Head of caudate nucleus (tissue), 42 donors: ENCODE measurements around the gene PLIN3.

Source experiments
- DNase-seq, 42 donors: peaks; one replicate each; pipeline versions ENCODE4 v3.0.0 to v3.0.0-alpha.2; 2020 to 2021; ENCODE audit warnings: mixed read lengths in 7 of 42
- intact Hi-C: fragments of 100-400 bp; cut with DNase I; formaldehyde crosslinking; loops from one replicate; pipeline ENCODE4 v1.15.0; 2022

The PLIN3 gene, protein sequence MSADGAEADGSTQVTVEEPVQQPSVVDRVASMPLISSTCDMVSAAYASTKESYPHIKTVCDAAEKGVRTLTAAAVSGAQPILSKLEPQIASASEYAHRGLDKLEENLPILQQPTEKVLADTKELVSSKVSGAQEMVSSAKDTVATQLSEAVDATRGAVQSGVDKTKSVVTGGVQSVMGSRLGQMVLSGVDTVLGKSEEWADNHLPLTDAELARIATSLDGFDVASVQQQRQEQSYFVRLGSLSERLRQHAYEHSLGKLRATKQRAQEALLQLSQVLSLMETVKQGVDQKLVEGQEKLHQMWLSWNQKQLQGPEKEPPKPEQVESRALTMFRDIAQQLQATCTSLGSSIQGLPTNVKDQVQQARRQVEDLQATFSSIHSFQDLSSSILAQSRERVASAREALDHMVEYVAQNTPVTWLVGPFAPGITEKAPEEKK

DNA sequence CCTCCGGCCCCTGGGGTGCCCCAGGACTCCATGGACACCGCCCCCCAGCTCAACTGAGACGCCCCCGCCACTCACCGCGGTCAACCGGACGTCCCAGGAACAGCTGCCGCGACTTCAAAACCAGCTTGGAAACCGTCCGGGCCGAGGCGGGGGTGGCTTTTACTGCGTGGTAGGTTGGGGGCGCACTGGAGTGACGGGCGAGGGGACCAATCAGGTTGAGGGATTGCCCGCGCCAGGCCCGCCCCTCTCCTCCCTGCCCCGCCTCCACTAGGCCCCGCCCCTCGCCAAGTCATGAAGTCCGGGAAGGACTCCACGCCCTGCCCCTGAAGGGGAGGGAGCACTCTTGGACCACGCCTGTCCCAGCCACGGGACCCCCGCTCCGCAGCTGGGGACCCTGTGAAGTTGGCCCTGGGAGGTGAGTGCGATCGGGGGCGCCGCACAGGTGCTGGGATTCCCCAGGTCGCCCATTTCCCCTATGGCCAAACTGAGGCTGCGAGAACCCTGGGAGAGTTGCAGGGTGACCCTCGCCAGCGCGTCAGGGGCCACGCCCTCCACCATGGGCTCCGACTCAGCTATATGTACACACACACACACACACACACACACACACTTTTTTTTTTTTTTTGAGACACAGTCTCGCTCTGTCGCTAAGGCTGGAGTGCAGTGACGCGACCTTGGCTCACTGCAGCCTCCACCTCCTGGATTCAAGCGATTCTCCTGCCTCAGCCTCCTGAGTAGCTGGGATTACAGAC lies at the start of gene PLIN3:
Gene PLIN3, minus strand, starts transcription at position 134 of the 752 bp plus-strand sequence. CDS start 6,273 bp downstream, outside the sequence.
- peak; percentile 90 to 98 (median 94) for DNase-seq
- intact Hi-C loops = no loop called here

DNA sequence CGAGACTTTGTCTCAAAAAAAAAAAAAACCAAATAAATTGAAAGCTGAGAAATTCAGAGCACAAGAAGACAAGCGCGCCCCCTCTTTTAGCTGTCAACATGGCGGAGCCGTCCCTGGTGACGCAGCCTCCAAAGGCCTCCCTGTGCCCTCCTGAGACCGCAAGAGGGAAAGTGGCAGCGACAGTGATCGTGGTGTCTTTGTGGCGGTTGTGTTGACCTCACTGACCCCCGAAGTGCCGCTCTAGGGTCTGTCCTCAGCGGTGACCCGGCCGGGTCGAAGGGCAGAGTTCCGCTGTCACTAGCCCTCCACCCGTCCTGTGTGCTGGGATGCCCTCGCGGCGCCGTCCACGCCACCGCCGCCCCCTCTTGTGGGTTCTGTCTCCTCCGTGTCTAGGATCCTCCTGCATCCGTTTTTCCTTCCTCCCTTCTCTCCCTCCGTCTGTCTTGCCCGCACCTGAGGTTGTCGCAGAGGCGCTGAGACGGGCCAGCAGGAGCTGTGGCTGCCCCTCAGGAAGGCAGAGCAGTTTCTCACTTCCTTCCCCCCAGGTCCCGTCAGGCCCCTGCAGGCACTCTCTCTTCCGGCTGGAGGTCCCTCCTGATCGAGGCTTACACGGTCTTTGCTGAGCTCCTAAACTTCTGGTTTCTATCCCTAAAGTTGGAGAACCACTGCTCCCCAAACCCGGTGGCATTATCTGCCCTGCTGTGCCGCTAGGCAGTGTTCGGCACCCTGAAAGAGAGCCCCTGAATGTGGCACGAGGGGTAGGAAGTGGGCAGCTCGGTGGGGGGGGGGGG lies 49.0 kb upstream of the PLIN3 start:
- DNase-seq = peak in 3 of 42 donors; percentile 6 to 27 (median 22)
- intact Hi-C loops = no loop called here

DNA sequence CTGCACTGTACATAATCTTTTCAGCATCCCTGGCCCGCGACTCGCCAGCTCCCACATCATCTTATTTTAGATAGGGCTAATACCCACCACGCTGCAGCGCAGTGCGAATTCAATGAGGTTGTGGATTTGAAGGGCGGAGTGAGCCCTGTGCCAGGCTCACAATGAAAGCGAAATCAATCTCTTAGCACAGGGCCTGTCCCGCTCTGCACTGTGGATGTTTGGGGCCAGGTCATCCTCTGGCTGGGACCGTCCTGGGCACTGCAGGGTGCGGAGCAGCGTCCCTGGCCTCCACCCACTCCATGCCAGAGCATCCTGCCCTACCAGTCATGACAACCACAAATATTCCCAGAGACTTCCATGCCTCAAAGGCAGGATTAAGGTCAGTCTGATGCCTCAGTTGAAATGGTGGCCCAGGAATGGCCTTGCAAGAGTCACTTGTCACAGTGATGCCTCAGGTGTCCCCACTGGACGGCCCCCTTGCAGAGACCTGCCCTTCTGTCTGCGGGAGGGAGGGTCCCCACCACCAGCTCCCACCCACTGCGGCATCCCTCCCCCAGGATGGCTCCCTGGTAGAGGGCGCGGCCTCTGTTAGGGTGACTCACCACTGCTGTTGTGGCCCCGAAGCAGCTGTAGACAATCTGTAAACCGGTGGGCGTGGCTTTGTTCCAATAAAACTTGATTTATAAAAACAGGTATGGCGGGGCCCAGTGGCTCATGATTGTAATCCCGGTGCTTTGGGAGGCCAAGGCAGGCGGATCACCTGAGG lies 47.5 kb upstream of the PLIN3 start:
- intact Hi-C loops = loop anchor here (5.0 kb wide), 2 partner anchors 38 to 98 kb away; no protein-coding TSS in a partner anchor
- DNase-seq = peak in 1 of 42 donors; percentile 24

DNA sequence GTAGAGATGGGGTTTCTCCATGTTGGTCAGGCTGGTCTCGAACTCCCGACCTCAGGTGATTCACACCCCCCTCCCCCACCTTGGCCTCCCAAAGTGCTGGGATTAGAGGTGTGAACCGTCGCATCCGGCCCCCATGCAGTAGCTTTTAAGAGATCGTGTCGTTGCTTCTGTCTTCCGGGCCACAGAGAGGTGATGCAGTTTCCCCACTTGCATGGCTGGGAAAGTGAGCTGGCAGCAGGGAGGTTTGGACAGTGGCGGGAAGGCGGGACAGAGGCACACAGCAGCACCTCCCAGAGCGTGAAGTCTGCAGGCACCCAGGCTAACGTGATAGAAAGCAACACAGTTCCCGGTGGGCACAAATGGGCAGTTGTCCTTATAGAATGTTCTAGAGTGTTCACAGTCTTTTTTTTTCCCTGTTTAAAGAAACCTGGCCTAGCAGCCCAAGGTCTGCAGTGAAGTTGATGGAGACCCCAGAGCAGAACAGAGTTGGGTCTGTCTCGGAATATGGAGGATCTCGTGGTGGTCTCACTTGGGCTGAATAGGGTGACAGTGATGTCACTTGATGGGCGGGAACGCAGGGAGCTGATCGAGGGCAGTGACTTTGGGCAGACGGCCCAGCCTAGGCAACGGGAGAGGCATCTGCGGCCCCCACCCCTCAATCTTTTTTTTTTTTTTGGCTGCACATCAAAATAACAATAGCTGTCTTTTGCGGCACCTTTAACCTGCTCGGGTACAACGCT lies 46.7 kb upstream of the PLIN3 start:
- intact Hi-C loops = loop anchor here (5.0 kb wide), 2 partner anchors 37 to 97 kb away; no protein-coding TSS in a partner anchor
- no peak for DNase-seq

DNA sequence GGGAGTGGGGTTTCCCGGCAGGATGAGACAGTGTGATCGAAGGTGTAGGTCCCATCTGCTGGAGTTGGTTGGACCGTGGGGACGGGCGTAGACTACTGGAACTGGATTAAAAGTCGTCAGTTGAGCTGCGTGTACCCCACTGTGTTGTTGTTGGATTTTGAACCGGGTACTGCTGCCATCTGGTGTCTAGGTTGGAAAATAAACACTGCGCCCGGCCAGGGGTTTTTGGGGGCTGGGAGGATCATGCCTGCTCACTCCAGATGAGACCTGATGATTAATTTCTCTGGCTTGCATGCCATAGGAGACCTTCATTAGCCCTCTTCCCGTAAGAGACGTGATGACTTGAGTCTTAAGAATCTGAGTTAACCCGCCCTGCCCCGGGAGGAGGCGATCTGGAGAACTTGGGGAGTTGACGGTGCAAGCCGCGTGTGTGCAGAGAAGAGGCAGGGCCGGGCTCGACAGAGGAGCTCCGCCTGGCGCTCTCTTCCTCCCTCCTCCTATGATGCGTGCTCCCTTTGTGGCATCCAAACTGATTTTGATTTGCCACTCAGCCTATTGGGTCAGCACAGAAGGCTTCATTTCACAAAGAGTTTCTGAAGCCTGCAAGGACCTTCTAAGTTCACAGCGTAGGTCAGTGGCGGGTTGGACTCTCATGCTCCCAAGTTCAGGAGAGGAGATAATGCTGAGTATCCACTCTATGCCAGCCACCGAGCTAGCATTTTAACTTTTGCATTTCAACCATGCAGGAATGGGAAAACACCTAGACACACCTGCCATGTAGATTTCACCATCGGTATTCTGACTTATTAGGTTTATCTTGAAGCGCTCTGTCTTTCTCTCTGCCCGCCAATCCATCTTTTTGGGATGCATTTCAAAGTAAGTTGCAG lies 44.6 kb upstream of the PLIN3 start:
- DNase-seq = peak; percentile 51 to 90 (median 74)
- intact Hi-C loops = loop anchor here (5.0 kb wide), 2 partner anchors 35 to 95 kb away; no protein-coding TSS in a partner anchor

DNA sequence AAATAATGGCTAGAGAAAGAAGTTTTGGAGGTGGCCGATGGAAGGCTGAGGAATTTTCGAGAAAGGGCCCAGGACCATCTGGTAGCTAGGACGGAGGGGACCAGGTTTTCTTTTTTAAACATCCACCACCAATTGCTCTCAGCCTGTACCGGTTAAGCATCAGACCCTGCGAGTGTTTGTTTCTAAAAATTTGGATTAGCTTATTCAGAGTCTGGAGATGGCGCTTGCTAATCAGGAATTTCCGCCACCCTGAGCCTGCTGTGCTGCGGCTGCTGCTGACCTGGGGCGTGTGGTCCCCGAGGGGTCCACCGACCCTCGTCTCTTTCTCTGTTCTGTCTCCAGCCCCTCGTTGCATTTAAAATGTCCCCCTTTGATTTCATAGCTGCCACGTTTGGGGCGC lies 43.8 kb upstream of the PLIN3 start:
- DNase-seq = peak in 1 of 42 donors; percentile 49
- intact Hi-C loops = loop anchor here (5.0 kb wide), 2 partner anchors 34 to 94 kb away; no protein-coding TSS in a partner anchor

DNA sequence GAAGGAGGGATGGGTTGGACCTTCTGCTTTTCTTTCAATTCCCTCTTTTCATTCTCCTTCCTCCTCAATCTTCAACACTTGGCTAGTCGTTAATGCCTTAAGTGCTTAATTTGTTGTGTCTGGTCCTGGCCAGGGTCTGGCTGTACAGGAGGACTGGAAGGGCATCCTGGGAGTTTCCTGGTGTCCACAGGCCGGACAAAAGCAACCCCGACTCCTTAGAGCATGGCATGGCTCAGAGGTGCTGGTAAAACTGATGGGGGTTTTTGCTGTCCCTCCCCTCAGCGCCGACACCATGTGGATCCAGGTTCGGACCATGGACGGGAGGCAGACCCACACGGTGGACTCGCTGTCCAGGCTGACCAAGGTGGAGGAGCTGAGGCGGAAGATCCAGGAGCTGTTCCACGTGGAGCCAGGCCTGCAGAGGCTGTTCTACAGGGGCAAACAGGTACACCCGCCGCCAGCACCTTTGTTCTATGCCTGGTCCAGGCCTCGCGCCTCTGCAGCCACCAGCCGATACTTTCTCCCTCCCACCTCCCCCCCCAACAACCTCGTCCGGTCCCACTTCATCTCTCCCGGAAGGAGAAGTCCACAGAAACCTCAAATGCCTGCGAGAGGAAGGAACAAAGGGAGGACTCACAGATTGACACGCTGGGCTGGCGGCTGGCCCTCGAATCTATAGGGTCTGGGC lies 43.3 kb upstream of the PLIN3 start:
- intact Hi-C loops = loop anchor here (5.0 kb wide), 2 partner anchors 33 to 93 kb away; no protein-coding TSS in a partner anchor
- peak in 27 of 42 donors; percentile 7 to 71 (median 32) for DNase-seq

DNA sequence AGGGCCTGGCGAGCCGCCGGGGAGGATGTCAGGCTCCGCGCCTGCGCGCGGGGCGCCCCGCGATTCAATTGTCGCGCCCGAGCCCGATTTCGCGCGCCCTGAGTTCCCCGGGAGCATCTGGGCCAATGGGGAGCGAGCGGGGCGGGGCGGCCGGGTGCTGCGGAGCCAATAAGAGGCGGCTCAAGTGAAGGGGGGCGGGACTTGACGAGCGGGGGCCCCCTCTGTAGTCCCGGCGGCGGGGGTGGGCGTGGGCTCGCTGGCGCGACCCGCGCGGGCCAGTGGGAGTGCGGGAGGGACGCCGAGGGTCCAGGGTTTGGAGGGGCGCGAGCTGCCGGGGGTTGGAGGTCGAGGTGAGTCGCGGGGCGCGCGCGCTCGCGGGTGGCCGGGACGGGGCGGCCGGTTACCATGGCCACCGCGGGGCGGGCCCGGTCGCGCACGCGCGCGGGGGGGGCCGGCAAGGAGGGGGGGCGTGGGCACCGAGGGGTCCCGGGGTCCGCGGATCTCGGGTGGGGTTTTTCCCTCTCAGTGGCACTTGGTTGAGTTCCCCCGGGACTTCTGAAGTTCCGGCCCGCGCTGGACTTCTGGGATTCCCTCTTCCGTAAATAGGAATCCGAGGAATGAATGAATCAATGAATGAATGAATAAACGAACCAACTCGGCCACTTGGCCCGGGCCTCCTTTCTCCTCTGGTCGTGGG lies 42.6 kb upstream of the PLIN3 start:
- intact Hi-C loops = loop anchor here (5.0 kb wide), 2 partner anchors 33 to 93 kb away; no protein-coding TSS in a partner anchor
- DNase-seq = peak; percentile 88 to 98 (median 95)

DNA sequence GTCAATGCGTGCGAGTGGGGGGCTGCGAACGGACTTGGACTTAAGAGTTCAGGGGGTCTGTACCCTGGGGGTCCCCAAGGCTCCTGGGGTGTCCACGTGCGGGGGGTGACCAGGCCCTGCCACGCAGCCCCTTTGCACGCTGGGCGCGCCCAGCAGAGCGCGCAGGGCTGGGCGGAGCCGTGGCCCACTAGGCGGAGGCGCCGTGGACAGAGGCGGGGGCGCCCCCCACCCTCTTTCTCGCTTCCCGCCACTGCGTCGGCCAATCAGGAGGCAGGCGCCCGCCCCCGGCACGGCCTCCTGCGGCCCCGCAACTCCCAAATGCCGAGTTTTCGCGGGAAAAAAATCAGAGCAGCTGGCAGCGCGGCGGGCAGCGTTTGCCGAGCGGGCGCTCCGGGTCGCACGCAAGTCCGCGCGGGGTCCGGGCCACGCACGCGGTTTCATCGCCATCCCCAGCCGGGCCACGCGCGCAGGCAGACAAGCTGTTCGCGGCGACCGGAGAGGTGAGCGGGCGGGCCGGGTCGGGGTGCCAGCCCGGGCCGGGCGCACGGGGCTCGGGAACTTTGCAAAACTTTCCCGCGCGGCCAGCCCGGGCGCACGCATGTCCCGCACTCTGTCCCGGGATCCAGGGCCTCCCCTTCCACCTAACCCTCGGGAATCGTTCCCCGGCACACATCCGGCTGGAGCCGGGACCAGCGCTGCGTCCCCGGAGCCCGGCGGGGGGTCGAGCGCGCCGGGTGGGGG lies 41.9 kb upstream of the PLIN3 start, which contains the start of gene UHRF1:
Gene UHRF1, plus strand, starts transcription at position 346 of the 741 bp plus-strand sequence. CDS start 1,385 bp downstream, outside the sequence.
- intact Hi-C loops = no loop called here
- DNase-seq = peak in 4 of 42 donors; percentile 7 to 30 (median 17)

DNA sequence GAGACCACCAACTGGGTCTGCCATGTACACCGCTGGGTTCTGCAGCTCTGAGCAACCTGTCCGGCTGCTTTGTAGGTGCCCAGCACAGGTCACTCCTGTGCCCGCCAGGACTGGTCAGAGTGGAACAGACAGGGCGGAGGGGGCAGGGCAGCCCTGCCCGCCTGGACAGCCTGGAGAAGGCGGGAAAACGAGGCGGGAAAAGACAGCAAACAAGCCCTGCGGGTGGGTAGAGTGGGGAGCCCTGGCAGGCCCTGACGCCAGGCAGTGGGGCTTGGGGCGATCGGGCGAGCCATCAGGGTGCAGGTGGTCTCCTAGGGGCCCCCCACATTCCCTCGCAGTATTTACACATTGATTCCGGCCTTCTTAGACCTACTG lies 41.3 kb upstream of the PLIN3 start:
- DNase-seq = no peak
- intact Hi-C loops = no loop called here

DNA sequence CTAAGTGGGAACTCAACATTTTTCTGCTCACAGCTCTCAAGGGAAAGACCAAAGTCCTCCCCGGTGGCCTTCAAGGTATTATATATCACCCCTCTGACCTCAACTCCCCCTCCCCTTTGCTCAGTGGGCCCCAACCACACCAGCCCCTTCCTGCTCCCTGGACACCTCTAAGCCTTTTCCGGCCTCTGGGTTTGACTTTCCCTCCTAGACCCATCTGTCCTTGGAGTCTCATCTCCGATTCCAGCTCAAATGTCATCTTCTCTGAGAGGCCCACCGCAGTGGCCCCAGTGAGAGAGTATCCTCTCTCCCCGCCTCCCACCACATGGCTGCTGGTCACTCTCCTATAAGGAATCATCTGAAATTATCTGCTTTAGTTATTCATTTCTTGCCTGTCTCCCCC lies 40.9 kb upstream of the PLIN3 start:
- intact Hi-C loops = no loop called here
- DNase-seq = no peak

DNA sequence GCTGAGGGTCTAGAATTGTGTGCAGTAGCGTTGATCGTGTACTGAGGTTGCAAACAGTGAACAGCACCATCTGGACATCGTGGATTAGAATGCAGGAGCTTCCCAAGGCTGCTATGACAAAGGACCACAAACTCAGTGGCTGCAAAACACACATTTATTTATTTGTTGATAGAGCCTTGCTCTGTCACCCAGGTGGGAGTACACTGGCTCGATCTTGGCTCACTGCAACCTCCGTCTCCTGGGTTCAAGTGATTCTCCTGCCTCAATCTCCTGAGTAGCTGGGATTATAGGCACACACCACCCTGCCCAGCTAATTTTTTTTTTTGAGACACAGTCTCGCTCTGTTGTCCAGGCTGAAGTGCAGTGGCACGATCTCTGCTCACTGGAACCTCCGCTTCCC lies 39.5 kb upstream of the PLIN3 start:
- no peak for DNase-seq
- intact Hi-C loops = no loop called here

DNA sequence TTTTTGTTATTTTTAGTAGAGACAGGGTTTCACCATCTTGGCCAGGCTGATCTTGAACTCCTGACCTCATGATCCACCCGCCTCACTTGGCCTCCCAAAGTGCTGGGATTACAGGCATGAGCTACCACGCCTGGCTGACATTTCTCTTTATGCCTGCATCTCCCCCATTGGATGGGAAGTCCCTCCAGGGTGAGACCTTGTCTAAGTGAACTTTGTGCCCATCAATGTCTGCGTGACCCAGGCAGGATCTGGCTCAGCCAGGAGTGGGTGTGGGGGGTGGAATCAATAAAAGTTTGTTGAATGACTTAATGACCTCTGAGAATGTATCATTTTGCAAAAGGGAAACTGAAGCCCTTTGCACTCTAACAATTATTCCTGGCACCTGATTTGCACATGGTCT lies 37.0 kb upstream of the PLIN3 start:
- no peak for DNase-seq
- intact Hi-C loops = no loop called here

DNA sequence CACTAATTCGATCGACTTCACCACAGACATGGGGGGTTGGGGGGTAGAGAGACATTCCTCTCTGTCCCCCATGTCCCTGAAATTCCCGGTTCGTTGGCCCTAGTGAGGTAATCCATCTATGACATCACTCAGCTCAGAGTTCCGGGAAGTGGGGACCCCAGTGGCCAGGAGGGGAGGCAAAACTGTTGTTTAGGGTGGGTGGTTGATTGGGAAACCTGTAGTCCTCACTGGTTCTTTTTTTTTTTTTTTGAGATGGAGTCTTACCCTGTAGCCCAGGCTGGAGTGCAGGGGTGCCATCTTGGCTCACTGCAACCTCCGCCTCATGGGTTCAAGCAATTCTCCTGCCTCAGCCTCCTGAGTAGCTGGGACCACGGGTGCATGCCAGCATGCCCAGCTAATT lies 35.3 kb upstream of the PLIN3 start, which contains the start of gene ARRDC5:
Gene ARRDC5, minus strand, starts transcription at position 101 of the 400 bp plus-strand sequence. Its CDS starts 71 bp downstream, at position 30.
- DNase-seq = no peak
- intact Hi-C loops = no loop called here
